ENCODE results near the gene FAM174C. TPM values are rescaled to one million over a fixed set of nuclear protein-coding genes. Genes with fewer than 3 reads are reported as not detected.
A peak's percentile ranks its signal among the peaks of the same experiment; 100 is the strongest.

Gene FAM174C
- total RNA-seq, 1 donor from 2014 or later, result 22.7 TPM

DNA sequence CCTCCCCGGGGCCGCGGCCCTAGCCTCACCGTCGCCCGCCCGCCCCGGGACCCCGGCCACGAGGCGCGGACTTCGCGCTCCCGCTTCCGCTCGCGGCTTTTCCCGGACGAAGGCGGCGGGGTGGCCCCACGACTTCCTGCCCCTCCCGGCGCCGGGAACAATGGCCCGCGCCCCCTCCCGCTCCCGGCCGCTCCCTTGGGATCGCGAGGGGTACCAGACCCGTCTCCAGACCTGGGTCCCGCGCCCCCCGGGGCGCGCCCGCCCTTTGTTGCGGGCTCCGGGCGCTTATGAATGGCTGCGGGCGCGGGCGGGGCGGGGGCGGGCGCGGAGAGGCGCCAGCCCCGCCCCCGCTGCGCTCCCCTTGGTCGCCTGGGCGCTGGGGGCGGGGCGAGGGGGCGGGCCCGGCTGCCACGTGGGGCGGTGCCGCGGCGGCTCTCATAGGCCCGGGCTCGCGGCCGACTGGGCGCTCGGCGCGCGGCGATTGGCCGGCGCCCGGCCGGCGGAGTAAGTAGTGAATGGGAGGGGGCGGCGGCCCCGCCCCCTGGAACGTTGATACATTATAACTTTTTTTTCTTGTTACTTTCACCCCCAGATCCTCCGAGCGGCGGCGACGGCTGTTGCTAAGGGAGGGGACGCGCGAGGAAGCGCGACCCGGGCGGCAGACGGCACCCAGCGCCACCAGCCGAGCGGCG is 25.9 kb upstream of the FAM174C start:
- no peaks in the 10 kb centered on the region for H3K9me3 Mint-ChIP-seq (ENCODE audit: unreplicated experiment)
- H3K4me1 Mint-ChIP-seq (ENCODE audit: unreplicated experiment), result peaks cover 2% of the 10 kb centered on the region
- H3K27me3 Mint-ChIP-seq (ENCODE audit: unreplicated experiment), result peaks cover 12% of the 10 kb centered on the region
- TF ChIP-seq, protein P1, sequence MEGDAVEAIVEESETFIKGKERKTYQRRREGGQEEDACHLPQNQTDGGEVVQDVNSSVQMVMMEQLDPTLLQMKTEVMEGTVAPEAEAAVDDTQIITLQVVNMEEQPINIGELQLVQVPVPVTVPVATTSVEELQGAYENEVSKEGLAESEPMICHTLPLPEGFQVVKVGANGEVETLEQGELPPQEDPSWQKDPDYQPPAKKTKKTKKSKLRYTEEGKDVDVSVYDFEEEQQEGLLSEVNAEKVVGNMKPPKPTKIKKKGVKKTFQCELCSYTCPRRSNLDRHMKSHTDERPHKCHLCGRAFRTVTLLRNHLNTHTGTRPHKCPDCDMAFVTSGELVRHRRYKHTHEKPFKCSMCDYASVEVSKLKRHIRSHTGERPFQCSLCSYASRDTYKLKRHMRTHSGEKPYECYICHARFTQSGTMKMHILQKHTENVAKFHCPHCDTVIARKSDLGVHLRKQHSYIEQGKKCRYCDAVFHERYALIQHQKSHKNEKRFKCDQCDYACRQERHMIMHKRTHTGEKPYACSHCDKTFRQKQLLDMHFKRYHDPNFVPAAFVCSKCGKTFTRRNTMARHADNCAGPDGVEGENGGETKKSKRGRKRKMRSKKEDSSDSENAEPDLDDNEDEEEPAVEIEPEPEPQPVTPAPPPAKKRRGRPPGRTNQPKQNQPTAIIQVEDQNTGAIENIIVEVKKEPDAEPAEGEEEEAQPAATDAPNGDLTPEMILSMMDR (IDR thresholded peaks at IDR 0.05; ENCODE audit: unreplicated experiment), result no peak
- DNase-seq (ENCODE audit: low spot score), result peak; percentile 96
- peak overlapping the region; percentile 92 for H3K4me3 Mint-ChIP-seq (ENCODE audit: unreplicated experiment)
- H3K36me3 Mint-ChIP-seq (ENCODE audit: low read depth, unreplicated experiment), result peaks cover 6% of the 10 kb centered on the region
- H3K27ac Mint-ChIP-seq (ENCODE audit: unreplicated experiment), result no peak overlapping the region

DNA sequence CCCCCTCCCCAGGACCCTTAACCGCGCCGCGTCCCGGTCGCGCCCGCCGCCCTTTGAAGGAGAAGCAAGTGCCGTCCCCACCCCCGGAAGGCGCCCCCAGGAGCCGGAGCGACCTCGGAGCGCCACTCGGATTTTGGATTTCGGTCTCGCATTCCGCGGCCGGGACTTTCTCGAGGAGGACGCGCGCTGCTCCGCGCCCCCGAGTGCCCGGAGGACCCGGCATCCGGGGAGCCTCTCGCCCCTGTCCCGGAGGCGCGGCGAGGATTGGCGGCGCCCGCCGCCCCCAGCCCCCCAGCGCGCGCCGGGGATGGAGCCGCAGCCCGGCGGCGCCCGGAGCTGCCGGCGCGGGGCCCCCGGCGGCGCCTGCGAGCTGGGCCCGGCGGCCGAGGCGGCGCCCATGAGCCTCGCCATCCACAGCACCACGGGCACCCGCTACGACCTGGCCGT is 25.3 kb upstream of the FAM174C start:
- H3K9me3 Mint-ChIP-seq (ENCODE audit: unreplicated experiment), result no peaks in the 10 kb centered on the region
- peak overlapping the region; percentile 92 for H3K4me3 Mint-ChIP-seq (ENCODE audit: unreplicated experiment)
- H3K36me3 Mint-ChIP-seq (ENCODE audit: low read depth, unreplicated experiment), result peaks cover 10% of the 10 kb centered on the region
- peaks cover 5% of the 10 kb centered on the region for H3K4me1 Mint-ChIP-seq (ENCODE audit: unreplicated experiment)
- TF ChIP-seq, protein P1 (IDR thresholded peaks at IDR 0.05; ENCODE audit: unreplicated experiment), result no peak
- H3K27ac Mint-ChIP-seq (ENCODE audit: unreplicated experiment), result no peak overlapping the region
- peaks cover 14% of the 10 kb centered on the region for H3K27me3 Mint-ChIP-seq (ENCODE audit: unreplicated experiment)
- DNase-seq (ENCODE audit: low spot score), result no peak

DNA sequence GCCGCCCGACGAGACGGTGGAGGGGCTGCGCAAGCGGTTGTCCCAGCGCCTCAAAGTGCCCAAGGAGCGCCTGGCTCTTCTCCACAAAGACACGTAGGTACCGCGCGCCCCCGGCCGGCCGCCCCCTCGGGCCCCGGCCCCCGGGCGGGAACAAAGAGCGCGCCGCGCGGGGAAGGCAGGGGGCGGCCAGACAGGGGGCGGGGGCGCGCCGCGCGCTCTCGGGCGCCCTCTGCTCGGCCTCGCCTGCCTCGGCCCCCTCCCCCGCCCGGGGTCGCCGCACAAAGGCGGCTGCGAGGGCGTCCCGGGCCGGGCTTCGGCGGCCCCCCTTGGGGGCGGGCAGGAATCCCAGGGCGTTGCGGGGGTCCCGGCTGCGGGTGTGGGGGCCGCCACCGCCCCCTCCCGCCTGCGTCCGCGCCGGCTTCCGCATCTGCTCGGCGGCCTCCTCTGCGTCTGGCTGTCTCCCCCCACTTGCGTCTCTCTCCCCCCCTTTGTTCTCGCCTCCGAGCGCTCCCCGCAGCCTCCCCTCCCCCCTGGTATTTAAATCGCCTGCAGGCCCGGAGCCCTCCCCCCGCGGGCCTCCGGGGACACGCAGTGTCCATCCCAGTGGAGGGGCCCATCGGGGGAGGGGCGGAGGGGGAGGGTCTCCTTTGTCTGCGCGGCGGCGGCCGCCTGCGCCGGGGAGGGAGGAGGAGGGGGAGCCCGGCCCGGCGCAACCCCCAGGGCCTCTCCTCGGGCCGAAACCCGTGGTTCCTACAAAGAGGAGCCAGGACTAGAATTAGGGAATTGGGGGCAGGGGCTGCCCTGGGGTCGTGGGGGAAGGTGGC is 24.7 kb upstream of the FAM174C start:
- TF ChIP-seq, protein P1 (IDR thresholded peaks at IDR 0.05; ENCODE audit: unreplicated experiment), result no peak
- Mint-ChIP-seq H3K4me1 (ENCODE audit: unreplicated experiment) (peaks cover 7% of the 10 kb centered on the region), H3K27me3 (ENCODE audit: unreplicated experiment) (peaks cover 16% of the 10 kb centered on the region), H3K9me3 (ENCODE audit: unreplicated experiment) (no peaks in the 10 kb centered on the region), H3K36me3 (ENCODE audit: low read depth, unreplicated experiment) (peaks cover 10% of the 10 kb centered on the region), H3K27ac (ENCODE audit: unreplicated experiment) (peak overlapping the region; percentile 90), H3K4me3 (ENCODE audit: unreplicated experiment) (peak overlapping the region; percentile 96)
- DNase-seq (ENCODE audit: low spot score), result peak; percentile 77

DNA sequence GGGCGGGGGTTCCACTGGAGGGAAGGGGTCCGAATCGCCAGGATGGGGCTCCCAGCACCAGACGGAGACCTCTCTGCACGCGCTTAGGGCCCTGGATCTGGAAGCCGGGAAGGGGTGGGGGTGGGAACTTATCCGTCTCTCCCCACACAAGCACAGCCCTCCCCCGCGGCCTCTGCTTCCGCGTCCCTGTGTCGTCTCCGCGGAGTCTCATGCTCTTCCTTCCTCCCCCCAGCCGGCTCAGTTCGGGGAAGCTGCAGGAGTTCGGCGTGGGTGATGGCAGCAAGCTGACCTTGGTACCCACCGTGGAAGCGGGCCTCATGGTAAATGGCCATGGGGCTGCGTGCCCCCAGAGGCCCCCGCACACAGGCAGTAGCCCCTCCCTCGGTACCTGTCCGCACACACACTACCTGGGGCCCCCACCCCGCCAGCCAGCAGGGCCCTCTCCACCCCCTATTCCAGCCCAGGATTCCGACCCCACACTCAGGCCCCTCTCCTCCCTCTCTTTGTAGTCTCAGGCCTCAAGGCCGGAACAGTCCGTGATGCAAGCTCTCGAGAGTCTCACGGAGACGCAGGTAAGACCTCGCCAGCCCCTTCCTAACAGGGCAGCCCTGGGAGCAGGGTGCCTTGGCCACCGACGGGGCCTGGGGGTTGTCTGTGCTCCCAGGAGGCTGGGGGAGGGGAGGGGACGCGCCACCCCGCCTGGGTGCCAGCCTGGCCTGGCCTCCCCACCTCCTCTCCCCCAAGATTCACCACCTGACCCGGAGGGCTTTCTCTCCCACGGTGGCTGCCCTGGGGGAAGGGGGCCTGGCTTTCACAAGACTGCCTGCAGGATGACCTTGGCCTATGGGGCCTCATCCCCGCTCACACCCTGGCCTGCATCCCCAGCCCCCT is 23.8 kb upstream of the FAM174C start:
- H3K4me3 Mint-ChIP-seq (ENCODE audit: unreplicated experiment), result peak overlapping the region; percentile 96
- no peaks in the 10 kb centered on the region for H3K9me3 Mint-ChIP-seq (ENCODE audit: unreplicated experiment)
- peak overlapping the region; percentile 90 for H3K27ac Mint-ChIP-seq (ENCODE audit: unreplicated experiment)
- TF ChIP-seq, protein P1 (IDR thresholded peaks at IDR 0.05; ENCODE audit: unreplicated experiment), result no peak
- H3K36me3 Mint-ChIP-seq (ENCODE audit: low read depth, unreplicated experiment), result peaks cover 10% of the 10 kb centered on the region
- peaks cover 18% of the 10 kb centered on the region for H3K27me3 Mint-ChIP-seq (ENCODE audit: unreplicated experiment)
- peak; percentile 63 for DNase-seq (ENCODE audit: low spot score)
- peaks cover 7% of the 10 kb centered on the region for H3K4me1 Mint-ChIP-seq (ENCODE audit: unreplicated experiment)
